GM13976 (cell line): ENCODE results near the gene HEMK1.

Experiments
- DNase-seq: peaks from one replicate; pipeline ENCODE4 v3.0.0; 2012; ENCODE audit warnings: low spot score
- in situ Hi-C: fragments of 300-500 bp; cut with MboI; formaldehyde crosslinking; loops from one replicate; pipeline ENCODE4 v1.12.0; 2022; ENCODE audit warnings: low sequenced_read_pairs, mixed read lengths, inconsistent platforms; ENCODE audit not compliant: unreplicated experiment
- TF ChIP-seq, protein P1 (sequence below): IDR thresholded peaks from 2 replicates; pipeline ENCODE4 v1.5.1; 2012; ENCODE audit warnings: borderline replicate concordance, mild to moderate bottlenecking; ENCODE audit not compliant: insufficient read depth; ENCODE audit errors: extremely low read depth, missing control alignments, control extremely low read depth

HEMK1 gene

DNA sequence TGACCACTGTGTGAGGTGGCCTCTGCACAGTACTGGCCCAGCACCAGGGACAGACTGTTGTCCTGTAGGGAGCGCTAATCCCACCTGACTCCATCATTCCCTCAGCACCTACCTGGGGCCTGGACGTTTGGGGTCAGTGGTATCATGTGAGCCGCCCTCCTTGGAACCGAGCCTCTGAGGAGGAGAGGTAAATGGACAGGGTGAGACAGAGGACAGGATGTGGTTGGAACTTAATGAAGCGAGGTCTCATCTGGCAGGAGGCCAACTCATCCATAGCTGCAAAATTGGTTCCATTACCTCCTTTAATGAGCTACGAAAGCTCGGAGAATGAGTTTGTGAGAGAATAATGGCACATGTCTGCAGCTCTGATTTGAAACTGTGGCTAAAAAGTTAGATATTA lies 61.6 kb downstream of the HEMK1 start:
- TF ChIP-seq, protein P1, sequence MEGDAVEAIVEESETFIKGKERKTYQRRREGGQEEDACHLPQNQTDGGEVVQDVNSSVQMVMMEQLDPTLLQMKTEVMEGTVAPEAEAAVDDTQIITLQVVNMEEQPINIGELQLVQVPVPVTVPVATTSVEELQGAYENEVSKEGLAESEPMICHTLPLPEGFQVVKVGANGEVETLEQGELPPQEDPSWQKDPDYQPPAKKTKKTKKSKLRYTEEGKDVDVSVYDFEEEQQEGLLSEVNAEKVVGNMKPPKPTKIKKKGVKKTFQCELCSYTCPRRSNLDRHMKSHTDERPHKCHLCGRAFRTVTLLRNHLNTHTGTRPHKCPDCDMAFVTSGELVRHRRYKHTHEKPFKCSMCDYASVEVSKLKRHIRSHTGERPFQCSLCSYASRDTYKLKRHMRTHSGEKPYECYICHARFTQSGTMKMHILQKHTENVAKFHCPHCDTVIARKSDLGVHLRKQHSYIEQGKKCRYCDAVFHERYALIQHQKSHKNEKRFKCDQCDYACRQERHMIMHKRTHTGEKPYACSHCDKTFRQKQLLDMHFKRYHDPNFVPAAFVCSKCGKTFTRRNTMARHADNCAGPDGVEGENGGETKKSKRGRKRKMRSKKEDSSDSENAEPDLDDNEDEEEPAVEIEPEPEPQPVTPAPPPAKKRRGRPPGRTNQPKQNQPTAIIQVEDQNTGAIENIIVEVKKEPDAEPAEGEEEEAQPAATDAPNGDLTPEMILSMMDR = no peak
- in situ Hi-C loops = no loop called here
- DNase-seq = no peak

DNA sequence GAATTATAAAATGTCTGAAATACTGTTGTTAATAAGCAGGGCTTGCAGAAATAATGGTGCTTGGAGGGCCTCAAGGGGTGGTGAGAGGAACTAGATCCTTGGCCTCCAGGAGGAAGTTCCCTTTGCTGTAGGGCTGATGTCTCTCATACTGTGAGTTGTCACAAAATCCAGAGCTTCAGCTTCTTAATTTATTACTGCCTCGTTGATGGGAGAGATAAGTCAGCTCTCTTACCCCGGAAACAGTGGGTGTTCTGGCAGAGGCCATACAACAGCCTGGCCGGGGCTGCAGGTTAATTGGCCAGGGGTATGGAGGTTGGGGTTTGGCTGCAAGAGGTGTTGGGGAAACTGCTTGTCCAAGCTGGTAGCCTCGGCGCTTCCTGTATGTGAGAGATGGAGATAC lies 63.1 kb downstream of the HEMK1 start:
- in situ Hi-C loops = no loop called here
- DNase-seq = no peak
- TF ChIP-seq, protein P1 = no peak

DNA sequence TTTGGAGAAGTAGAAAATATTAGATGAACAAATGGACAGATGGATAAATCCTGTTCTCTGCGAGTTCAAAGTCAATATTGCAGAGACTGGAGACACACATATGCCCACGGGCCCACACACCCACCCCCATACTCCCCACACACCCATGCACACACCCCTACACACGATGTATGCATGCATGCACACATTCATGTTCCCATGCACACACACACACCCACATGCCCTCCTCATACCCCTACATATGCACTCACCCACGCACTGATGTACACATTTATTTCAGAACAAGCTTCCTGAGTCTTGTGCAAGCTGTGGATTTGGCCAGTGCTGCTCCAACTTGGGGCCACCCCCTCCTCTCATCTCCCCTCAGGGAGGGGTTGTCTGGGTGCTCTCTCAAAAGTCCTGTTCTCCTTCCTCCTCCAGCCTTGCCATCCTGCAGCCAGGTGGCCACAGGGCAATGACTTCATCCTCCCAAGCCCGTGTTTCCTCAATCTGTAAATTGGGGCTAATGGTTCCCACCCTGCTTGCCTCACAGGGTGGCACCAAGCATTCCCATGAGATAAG lies 64.0 kb downstream of the HEMK1 start:
- DNase-seq = no peak
- in situ Hi-C loops = no loop called here

DNA sequence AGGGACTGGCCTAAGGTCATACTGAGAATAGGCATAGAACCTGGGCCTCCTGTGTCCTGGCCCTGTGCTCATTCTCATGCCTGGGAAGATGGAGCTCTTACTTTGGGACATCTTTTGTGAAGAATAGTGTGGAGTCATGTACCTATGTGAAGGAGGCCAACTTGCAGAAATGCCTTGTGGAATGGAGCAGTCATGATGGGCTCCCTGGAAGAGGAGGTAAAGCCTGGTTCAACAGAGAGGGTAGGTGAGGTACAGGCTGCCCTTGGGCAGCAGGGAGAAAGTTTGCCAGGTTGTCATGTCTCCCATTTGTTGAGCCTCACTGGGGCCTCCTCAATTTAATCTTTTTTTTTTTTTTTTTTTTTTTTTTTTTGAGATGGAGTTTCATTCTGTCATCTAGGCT lies 65.7 kb downstream of the HEMK1 start:
- TF ChIP-seq, protein P1 = no peak
- no peak for DNase-seq
- in situ Hi-C loops = no loop called here

More for the DNA sequence above, 64.0 kb downstream of the HEMK1 start:
- TF ChIP-seq, protein P1 = no peak

DNA sequence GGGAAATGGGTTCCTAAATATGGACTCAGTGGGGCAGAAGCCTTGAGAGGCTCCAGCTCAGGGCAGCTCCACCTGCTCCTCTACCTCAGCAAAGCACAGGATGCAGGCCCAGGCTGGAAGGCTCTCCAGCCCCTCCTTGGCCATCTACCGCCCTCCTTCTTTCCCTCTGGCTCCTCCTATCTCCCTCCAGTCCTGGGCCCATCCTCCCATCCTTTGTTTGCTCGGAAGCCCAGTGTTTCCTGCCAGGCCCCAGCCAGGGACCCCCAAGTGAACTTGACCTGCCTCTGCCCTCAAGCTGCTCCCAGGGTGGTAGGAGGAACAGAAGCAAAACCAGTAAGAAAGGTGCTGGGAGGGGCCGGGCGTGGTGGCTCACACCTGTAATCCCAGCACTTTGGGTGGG lies 67.7 kb downstream of the HEMK1 start:
- in situ Hi-C loops = no loop called here
- DNase-seq = no peak
- TF ChIP-seq, protein P1 = no peak

DNA sequence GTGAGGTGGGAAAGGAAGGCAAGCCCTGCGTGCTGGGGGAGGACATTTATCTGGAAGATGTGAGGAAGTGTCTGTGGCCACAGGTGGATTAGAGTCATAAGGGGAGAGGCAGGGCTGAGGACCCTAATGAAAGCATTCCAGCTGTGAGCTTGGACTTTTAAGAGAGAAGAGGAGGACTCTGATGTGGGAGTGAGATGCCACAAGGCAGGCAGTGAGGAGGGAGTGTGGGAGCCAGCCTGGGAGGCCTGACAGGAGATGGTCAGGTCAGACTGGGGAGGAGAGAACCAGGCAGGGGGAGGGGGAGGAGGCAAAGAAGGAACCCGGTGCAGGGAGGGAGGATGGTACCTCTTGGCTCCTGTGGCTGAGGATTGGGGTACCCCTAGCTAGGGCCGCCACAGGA lies 68.6 kb downstream of the HEMK1 start:
- TF ChIP-seq, protein P1 = no peak
- in situ Hi-C loops = no loop called here
- DNase-seq = no peak

DNA sequence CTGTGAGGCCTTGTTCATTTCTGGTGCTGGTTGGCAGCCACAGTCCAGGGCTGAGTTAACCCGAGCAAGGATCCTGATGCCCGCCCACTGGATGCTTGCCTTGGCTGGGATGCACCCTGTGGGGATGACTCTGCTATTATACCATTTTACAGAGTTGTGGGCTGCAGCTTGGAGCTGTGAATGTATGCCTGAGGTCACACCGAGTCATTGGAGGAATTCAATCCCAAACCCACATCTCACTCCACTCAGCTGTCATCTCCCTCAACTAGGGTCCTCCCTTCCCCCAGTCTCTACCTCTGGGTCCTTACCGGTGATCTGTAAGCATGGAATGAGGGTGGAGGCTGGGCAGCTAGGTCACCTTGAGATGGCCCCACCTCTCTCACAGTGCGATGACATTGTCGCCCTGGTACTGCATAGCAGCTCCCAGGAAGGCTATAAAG lies 69.8 kb downstream of the HEMK1 start:
- TF ChIP-seq, protein P1 = no peak
- in situ Hi-C loops = no loop called here
- DNase-seq = no peak
